Measurements from ENCODE around the gene TCP11L1.

GRCh38 chr11:33040033-33040861 is 875 bp downstream of the TCP11L1 start:
- TF ChIP-seq POLR2A (IDR thresholded peaks at IDR 0.05) (no peak), CTCF (IDR thresholded peaks at IDR 0.05) (no peak), POLR2AphosphoS5 (IDR thresholded peaks at IDR 0.05) (no peak)

Measured in gastroesophageal sphincter (tissue), 3 donors.